M059J (cell line): ENCODE measurements around the gene PRR5L. TPM values are rescaled to one million over a fixed set of nuclear protein-coding genes. Genes with fewer than 3 reads are reported as not detected.

Source experiments
- DNase-seq: peaks from one replicate; pipeline ENCODE4 v3.0.0-alpha.2; 2012; ENCODE audit warnings: low read depth
- total RNA-seq: library from RNA; depleted of rRNA; stranded (reverse); fragments of >200 nt; shearing (Covaris generic); gene quantifications from 2 replicates; pipeline ENCODE4 v1.2.3, GENCODE V29; 2014

Gene PRR5L
- total RNA-seq, 1 experiment from 2014 or later = 72.9 TPM

- no peak for DNase-seq
Observed at GRCh38 chr11:36358436-36358835, 62.3 kb downstream of the PRR5L start.

- no peak for DNase-seq
Observed at GRCh38 chr11:36360318-36360717, 64.2 kb downstream of the PRR5L start.

GRCh38 chr11:36360826-36361415 lies 64.8 kb downstream of the PRR5L start:
- DNase-seq = peak; percentile 32

DNA sequence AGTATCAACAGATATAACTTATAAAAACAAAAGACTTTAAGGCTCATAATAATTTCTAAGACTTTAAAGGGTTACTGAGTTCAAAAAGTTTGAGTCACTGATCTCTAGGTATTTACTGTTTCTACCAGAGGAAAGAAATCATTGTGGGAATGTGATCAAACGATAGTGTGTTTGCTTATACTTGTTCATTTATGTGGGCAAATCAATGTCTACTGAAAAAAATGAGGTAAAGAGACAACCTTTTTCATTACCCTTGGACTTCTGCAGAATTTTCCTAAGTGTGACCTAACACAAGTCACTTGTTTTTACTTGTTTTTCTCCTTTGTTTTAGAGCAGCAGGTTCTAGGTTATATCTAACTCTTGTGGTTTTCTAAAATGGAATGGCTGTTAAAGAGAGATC lies 65.4 kb downstream of the PRR5L start:
- peak; percentile 57 for DNase-seq

DNA sequence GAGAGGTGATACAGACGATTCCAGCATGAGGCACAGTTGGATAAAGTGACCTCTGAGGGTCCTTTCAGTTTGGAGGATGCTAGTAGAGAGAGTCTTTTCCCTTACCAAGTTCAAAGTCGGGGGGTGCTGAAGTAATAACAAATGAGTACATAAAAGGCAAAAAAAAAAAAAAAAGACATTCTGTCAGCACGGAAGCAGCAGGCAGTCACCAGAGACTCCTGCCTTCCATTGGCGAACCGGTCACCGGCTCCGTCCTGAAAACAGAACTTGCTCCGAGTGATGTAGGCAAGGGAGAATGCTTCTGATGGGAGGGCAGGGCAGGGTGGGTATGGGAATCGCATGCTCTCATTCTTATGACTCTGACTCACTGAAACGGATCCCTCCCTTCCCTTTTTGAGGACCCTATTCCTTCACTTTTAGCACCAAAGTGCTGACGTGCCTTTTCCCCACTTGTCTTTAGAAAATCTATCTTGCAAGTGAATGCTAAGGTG lies 65.9 kb downstream of the PRR5L start:
- peak; percentile 91 for DNase-seq

- peak; percentile 95 for DNase-seq
Observed at GRCh38 chr11:36362902-36363301, 66.8 kb downstream of the PRR5L start.

- DNase-seq = peak; percentile 84
Observed at GRCh38 chr11:36363361-36364268, 67.5 kb downstream of the PRR5L start.

DNA sequence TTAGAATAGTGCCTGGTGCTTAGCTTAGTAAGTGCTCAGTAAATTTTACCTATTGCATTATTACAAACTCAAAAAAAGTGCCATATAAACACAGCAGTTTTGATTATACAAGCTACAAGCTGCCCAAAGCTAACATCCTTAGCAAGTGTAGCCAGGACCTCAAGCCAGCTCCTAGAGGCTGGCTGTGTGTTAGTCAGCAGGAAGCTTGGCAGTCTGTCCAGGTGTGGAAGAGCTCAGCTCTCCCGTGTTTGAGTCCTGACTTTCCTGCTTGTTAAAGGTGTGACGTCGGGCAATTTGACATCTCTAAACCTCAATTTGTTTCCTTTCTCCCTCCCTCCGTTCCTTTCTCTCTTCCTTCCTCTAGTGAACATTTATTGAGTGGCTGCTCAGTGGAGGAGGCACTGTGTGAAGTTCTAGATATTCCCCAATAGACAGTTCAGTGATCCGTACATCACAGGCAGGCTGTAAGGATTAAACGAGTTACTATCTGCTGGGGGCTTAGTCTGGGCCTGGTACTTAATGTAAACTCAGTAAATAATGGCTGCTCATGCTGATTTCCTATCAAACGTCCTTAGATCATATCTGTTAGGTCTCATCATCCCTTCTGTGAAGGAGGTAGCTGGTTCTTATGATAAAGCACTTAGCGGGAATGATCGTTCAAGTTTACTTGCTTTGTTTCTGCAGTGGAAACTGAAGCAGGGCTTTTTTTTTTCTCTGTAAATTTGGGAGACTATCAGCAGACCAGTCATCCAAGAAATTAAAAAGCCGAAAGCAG lies 68.7 kb downstream of the PRR5L start:
- DNase-seq = peak; percentile 73

DNA sequence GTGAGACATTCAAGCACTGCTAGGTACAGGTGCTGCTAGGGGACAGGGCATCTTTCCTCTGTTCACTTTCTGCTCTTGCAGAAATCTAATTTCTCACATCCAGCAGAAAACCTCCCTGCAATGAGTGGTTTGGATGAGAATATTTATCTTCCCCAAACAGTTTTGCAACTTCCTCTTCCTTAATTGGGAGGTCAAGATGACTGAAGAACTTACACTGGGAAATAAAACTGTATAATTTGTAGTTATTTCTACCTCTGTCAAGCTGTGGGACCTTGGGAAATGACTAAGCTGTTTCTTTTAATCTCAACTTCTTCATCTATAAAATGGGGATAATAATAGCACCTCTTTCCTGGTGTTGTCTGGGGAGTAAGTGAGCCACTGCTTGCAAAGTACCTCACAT lies 69.8 kb downstream of the PRR5L start:
- DNase-seq = no peak

DNA sequence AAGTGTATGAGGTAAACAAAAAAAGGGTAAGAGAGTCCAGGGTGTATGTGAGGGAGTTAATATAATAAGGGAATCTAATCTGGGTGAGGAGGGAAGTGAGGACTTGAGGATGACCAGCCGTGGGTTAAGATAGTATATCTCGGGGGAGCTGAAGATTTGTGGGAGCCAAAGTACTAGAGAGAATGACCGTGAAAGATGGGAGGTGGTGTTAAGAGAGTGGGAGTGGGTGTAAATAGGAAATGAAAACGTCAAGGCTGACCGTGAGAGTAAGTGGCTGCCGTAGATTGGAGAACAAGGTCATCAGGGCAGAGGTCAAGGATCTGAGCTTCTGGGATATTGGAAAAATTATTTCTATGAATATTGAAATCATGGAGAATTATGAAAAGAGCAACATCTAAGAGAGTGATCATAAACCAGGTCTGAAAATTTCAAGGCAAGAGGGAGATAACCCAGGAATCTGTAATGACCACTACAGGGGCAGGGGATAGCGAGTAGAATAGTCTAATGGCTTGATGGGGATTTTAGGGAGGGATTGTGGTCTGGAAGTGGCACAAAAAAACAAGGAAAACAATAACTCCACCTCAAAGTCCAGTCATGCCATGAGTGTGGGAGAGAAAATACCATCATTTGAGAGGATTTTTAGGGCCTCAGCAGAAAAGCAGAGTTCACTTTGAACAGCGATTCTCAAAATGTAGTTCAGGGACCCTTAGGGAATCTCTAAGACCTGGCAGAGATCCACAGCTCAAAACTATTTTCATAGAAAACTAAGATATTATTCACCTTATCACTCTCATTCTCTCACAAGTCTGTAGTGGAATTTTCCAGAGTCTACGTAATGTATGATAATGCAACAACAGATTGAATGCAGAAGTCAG lies 72.0 kb downstream of the PRR5L start:
- DNase-seq = no peak

GRCh38 chr11:36371181-36371580 lies 75.1 kb downstream of the PRR5L start:
- DNase-seq = no peak

DNA sequence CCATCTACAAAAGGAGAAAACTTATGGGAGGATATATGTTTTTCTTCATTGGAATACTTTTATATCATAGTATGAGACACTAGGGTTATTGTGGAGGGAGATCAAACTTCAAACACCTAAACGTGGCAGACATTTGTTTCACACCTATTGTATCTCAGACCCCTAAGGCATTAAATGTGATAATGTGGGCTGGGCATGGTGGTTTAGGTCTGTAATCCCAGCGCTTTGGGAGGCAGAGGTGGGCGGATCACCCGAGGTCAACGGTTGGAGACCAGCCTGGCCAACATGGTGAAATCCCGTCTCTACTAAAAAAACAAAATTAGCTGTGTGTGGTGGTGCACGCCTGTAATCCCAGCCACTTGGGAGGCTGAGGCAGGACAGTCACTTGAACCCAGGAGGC lies 75.5 kb downstream of the PRR5L start:
- DNase-seq = no peak

- DNase-seq = peak; percentile 91
Observed at GRCh38 chr11:36372101-36372771, 76.1 kb downstream of the PRR5L start.

- DNase-seq = no peak
Observed at GRCh38 chr11:36373016-36374010, 77.2 kb downstream of the PRR5L start.

GRCh38 chr11:36374726-36375125 lies 78.6 kb downstream of the PRR5L start:
- DNase-seq = no peak

- no peak for DNase-seq
Observed at GRCh38 chr11:36375353-36376008, 79.4 kb downstream of the PRR5L start.

GRCh38 chr11:36376009-36376887 lies 80.2 kb downstream of the PRR5L start:
- DNase-seq = peak; percentile 69
